Inferior parietal cortex (tissue), 1 donor: ENCODE results near the gene SECISBP2L.

Experiments
- DNase-seq: peaks from one replicate; pipeline ENCODE4 v3.0.0-alpha.2; 2016; ENCODE audit errors: extremely low spot score

SECISBP2L gene

DNA sequence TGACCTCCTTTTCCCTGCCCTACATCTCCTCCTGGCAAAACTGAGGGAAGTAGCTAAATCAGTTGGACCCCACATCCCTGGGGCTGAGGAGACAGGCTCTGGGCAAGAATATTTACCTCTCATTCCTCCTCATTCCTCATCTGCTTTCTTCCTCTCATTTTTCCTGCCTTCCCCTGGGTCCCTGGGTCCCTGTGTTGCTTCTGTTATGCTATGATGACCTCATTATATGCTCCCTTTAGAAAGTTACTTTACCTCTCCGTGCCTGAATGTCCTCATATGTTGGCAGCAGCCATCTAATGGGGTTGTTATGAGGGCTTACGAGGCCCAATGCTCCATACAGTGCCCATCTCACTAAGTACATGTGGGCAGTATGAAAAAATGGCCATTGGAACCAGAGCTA, 81.3 kb downstream of the SECISBP2L start:
- DNase-seq: no peak

- DNase-seq: peak; percentile 77
Observed at GRCh38 chr15:48963524-48964113, 82.6 kb downstream of the SECISBP2L start, which contains the start of gene SHC4. SHC4 (minus strand) TSS chr15:48963919; CDS start chr15:48963015, 904 bp downstream.

DNA sequence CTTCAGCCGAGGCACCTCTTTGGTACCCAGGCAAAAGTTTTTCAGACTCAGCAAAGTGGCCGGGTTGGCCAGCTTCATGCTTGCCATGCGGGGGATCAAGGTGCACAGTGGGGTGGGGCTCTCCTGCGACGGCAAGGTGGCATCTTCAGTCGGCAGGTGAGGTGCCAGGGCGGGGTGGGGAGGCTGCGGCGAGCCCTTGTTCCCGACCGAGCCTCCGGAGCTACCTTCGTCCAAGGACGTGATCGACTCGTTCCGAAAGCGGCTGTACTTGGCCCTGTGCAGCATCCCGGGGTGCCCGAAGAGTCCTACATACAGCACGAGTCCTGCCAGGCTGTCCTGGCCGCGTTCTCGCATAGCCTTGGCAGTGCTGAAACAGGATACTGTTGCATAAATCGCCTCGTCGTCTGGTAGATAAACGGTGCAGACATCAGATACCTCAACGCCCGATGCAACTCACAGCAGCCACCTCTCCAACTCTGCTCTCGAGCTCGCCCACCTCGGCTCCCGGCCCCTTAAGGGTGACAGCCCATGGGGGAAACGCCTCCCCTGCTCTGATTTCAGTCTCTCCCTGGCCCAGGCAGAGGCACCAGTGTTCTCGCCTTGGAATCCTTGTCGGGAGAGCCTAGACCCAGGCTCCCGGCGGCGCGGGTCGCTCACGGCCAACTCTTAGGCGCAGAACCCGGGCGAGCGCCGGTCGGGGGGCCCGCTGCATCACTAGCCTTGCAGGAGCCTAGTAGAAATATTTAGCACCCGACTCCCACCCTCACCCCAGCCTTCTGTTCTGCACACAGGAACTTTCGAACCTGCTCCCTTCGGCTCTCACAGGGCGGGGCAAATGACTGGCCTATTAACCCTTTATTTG, 83.4 kb downstream of the SECISBP2L start:
- DNase-seq: no peak

DNA sequence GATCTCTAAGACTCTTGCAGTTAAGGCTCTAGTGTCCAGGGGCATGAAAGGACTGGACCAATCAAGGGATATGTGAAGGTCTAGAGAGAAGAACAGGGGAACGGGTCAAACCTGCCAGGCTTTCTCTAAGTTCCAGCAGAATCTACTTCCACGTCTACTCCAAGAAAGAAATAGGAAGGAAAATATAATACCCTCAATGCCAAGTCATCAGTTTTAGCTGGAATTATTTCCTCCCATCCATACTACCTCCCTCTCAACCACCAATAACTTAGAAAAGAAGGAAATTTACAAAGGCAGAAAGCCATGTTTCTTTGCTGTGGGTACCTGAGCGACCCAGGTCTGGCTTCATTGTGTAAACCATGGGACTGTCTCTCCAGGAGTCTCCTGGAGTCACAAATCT, 90.3 kb downstream of the SECISBP2L start:
- DNase-seq: no peak

DNA sequence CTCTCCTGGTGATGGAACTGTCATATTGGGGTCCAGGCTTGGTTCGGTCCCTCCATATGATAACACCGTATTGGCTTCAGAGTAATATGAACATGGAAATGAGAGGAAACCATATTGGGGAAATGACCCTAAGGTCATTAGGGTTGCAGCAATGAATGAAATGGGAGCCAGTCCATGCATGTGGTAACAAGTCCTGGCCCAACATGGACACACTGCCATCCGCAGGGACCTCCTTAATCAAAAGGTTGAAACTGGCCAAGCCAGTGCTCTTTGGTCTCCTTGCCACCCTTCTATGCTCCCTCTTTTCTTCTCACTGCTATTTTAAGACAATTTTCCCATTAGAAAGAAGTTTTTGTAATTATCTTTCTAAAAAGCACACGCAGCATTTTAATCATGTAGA, 90.9 kb downstream of the SECISBP2L start:
- DNase-seq: no peak

GRCh38 chr15:48954538-48954937, 91.7 kb downstream of the SECISBP2L start:
- no peak for DNase-seq

- no peak for DNase-seq
Observed at GRCh38 chr15:48946840-48947187, 99.4 kb downstream of the SECISBP2L start.

GRCh38 chr15:48946074-48946839, 100.0 kb downstream of the SECISBP2L start:
- peak; percentile 25 for DNase-seq

DNA sequence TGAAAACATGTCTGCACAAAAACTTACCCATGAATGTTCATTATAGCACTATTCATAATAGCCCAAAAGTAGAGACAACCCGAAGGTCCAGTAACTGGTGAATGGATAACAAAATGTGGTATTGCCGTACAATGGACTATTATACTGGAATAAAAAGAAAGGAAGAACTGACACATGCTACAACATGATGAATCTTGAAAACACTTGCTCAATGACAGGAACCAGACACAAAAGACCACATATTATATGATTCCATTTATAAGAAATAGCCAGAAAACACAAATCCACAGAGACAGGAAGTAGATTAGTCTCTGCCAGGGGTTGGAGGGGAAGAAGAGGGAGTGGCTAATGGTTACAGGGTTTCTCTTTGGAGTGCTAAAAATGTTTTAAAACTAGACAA, 100.9 kb downstream of the SECISBP2L start:
- DNase-seq: no peak

DNA sequence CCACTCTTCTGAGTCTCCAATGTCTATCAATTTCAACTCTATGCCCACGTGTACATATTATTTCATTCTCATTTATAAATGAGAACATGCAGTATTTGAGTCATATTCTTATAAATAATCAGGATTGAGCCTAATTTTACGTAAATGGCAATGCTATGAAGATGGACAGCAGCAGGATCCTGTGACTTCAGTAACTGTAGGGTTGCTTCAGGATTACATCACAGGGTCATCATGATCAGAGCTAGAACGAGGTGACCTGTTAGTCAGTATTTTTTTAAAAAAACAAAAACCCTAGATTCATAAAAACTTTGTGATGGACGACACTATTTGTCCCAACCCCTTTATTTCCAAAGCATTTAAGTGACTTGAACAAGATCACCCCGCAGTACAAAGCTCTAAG, 104.3 kb downstream of the SECISBP2L start:
- no peak for DNase-seq

GRCh38 chr15:48940508-48940907, 105.7 kb downstream of the SECISBP2L start:
- DNase-seq: no peak

DNA sequence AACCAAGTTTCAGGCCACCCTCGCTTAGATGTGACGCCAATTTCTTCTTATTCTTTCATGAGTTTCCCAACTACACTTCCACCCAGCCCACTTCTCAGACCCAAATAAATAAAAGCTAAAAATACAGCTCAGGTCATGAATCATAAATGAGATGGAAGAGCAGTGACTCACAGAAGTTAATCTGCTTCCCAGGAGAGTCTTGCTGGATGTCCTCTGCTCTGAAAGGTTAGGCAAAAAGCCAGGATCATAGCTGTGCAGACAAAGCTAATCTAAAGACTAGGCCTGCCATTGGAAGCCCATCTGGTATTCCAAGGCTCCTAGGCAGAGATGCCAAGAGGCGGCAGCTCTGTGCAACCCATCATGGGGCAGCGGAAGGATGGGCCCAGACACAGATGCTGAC, 106.6 kb downstream of the SECISBP2L start:
- DNase-seq: no peak
